ENCODE results near the gene LGALS7.
"Not testable (repeated sequence)": the region's sequence is repeated elsewhere in the genome, so short reads cannot be mapped to it uniquely, and the experiment has no call there.

DNA sequence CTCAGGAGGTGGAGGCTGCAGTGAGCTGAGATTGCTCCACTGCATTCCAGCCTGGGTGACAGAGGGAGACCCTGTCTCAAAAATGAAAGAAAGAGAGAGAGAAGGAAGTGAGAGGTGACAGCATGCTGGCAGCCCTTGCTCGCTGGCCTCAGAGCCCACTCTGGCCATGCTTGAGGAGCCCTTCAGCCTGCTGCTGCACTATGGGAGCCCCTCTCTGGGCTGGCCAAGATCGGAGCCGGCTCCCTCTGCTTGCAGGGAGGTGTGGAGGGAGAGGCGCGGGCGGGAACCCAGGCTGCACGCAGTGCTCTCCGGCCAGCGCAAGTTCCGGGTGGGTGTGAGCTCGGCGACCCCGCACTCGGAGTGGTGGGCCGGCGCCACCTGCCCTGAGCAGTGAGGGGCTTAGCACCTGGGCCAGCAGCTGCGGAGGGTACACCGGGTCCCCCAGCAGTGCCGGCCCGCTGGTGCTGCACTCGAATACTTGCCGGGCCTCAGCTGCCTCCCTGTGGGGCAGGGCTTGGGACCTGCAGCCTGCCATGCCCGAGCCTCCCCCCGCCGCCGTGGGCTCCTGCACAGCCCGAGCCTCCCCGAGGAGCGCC, 48.0 kb upstream of the LGALS7 start:
- TF ChIP-seq POLR2AphosphoS5 (IDR thresholded peaks at IDR 0.05; ENCODE audit: low read depth, low read length); POLR2A (IDR thresholded peaks at IDR 0.05; ENCODE audit: low read depth, low read length); TAF1 (IDR thresholded peaks at IDR 0.05; ENCODE audit: borderline replicate concordance, low read depth, low read length): not testable (repeated sequence)
